Measurements from ENCODE around the gene RNGTT.

RNGTT gene

DNA sequence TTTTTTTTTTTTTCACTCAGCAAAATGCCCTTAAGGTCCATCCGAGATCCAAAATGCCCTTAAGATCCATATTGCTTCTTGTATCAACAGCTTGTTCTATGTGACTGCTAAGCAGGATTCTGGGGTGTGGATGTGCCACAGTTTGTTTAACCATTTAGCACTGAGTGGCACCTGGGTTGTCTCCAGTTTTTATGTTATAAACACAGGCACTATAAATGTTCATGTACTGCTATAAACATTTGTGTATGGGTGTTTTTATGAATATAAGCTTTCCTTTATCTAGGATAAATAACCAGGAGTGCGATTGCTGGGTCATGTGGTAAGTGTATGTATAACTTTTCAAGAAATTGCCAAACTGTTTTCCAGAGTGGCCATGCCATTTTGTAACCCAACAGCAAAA, 386.0 kb downstream of the RNGTT start:
- no peak for DNase-seq

GRCh38 chr6:88575536-88575935, 387.9 kb downstream of the RNGTT start:
- DNase-seq, result no peak

DNA sequence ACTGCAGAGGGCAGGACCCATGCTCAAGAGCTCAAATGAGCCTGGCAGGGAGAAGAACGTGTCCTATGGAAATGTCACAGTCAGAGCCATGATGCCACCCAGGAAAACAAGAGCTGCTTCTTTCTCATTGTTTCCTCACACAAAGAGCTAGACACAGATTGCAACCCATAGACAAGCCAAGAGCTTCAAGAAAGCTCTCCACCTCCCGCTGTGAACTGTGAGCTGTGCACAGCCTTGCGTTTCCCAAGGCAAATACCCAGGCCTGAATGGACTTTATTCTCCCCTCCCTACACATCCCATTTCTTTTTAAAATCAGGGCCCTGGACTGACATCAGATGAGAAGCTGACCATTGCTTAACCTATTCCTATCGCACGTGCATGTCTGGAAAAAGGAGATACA, 388.8 kb downstream of the RNGTT start:
- no peak for DNase-seq

DNA sequence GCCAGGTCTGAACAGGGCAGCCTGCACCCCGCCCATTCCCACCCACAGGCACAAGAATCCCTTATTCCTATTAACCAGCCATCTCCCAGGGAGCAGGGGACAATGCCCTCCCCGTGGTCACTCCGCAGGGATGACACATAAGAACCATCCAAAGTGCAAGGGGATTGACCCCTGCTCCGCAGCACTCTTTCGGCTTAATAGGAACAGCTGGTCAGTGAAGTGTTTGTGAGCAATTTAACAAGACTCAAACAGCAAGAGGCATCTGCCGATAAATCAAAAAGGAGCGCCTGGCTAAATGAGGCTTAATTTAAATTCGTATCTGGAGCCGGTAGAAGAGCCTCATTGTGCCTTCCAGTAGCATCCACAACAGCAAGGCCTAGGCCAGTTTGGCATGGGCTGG, 389.4 kb downstream of the RNGTT start:
- no peak for DNase-seq

DNA sequence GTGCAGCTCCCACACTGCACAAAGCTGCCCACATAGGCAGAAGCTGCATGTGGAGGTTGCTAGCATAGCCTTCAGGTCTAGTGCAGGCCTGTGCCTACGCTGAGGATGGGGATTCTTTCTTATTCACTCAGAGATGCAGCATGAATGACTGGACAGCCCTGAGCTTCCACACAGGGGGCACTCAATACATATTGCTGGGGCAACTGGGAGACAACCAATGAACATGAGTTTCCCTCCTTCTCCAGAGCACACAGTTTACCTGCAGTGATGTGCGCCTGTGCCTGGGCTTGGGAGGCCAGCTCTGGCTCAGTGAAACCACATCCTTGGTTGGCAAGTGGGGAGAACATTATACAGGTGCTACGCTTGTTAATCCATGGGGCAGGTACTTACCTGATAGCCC, 389.9 kb downstream of the RNGTT start:
- DNase-seq, result no peak

DNA sequence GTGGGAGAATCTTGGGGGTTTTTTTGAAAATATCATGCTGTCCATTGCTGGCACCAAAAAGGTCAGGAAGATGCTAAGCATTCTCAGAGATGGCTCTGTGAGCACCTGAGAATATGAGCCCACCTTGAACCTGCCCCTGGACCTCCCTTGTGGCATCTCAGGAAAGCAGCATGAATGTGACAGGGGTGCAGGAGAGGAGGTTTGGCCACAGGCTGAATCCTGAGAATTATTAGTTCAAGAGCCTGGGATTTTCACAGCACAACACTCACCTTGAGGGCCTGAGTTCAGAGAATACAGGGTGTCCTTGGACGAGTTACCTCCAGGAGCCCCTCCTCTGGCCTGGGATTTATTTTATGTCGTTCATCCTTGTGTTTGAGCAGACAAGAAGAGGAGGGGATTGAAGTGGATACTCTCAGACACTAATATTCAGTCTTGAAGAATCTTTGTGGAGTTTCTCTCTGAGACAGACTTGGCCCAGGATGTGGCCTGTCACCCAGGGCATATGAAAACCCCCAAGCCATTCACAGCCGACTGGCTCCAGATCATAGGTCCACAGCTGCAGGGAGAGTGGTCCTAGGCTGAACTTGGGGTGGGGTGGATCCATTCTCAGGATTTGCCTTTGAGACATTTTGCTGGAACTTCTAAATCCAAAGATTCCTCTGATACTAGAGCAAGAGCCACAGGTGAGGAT, 390.8 kb downstream of the RNGTT start:
- DNase-seq, result no peak

DNA sequence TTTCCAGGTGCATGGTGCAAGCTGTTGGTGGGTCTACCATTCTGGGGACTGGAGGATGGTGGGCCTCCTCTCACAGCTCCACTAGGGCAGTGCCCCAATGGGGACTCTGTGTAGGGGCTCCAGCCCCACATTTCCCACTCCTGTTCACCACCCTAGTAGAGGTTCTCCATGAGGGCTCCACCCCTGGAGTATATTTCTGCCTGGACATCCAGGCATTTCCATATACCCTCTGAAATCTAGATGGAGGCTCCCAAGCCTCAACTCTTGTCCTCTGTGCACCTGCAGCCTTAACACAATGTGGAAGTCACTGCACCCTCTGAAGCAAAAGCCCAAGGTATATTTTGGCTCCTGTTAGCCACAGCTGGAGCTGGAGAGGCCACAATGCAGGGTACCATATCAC, 393.5 kb downstream of the RNGTT start:
- DNase-seq, result no peak

GRCh38 chr6:88567696-88568095, 395.7 kb downstream of the RNGTT start:
- no peak for DNase-seq

- DNase-seq, result no peak
These were observed 396.5 kb downstream of the RNGTT start for GRCh38 chr6:88566746-88567534.

GRCh38 chr6:88565836-88566235, 397.6 kb downstream of the RNGTT start:
- DNase-seq, result no peak

GRCh38 chr6:88565409-88565811, 398.0 kb downstream of the RNGTT start:
- no peak for DNase-seq

DNA sequence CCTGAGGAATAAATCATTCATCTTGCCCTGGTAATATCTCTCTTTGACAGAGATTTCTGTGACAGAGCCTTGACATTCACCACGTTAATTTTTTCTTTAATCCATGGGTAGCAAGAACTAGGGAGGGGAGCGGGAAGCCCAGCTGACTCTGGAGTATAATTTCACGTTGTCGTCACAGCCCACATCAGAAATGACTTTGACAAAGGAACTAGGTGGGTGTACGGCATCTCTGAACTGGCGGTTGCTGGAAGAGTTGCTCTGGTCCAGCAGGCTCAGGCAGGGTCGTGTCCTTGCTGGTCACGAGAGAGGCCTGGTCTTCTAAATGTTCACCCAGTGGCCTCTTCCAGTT, 400.2 kb downstream of the RNGTT start:
- no peak for DNase-seq

DNA sequence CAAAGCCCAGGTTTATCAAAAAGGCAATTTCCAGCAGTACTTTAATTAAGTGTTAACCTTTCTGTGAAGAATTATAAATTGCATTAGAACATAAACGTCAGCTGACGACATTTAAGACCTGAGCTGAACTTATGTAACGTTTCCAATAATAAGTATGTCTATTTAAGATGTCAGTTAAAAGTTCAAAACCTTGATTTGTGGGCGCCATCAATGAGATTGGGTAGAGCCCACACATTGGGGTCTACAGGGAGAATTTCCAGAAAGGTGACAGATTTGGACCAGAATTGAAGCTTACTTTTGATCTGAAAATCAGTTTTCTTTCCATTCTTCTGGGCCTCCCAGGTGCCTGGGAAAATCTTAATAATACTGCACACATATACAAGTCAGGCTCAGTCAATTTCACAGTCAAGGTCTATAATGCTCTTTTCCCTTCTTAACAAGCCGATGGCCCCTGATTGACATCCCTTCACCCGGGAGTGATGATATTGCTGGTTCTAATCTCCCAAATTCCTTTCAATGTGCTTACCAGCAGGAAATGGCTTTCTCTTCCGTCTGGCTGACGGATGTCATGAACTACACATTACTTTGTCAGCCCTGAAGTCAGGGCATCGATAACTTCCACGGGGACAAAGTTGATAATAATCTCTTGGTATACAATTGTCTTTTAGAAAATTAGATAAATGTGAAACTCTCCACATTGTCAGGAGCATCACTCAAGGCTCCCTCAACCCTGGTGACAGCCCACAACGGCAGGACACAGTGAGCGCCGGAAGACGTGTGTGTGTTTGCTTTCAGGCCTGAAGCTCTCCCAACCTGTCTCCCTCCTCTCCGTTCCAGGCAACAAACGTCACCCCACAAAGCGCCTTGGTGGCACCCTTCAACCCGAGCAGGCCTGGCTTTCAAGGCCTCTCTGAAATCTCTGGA, 400.8 kb downstream of the RNGTT start:
- DNase-seq, result no peak

DNA sequence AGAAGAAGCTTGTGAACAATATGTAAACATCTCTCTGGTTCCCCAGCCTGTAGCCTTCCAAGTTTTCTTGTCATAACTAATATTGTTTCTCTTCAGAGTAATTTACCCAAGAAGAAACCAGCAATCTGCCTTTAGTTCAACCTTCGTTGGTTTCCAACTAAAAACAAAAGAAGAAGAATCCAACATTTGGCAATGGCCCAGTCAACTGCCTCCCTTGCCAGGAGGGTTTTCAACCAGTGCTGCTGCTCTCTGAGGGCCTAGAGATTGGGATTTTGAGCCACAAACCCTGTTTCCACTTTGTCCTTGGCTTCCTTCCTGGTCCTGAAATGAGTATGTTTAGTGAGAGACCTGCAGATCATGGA, 401.5 kb downstream of the RNGTT start:
- no peak for DNase-seq

DNA sequence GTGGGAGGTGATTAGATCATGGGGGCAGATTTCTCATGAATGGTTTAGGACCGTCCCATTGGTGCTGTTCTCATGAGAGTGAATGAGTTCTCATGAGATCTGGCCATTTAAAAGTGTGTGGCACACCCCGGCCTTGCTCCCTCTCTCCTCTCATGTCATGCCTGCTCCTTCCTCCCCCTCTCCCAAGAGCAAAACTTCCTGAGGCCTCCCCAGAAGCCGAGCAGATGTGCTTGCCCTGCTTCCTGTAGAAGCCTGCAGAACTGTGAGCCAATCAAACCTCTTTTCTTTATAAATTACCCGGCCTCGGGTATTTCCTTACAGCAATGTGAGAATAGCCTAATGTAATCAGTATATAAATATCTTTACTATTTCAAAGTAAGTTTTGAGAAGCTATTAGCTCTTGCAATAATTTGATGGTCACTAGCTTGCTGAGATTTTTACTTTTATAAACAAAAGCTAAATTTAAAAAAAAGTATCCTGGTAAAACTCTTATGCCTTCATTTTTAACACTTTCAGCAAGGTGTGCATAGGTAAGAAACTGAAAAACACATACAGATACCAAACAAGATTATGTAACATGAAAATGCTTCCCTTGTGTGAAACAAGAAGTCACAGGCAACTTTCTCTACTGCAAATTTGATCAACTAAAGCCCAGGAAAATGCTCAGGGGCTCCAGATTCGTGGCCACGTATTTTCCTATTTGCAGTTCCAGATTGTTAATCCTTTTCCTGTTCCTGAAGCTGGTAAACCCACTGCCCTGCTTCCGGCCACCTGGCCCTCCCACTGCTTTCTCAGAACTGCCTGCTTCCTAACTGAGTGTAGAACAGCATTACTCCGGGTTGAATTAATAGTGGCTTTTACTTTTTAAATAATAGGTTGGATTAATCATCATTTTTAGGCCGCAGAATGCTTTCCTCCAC, 402.1 kb downstream of the RNGTT start:
- no peak for DNase-seq

Data from stimulated activated CD4-positive, alpha-beta T cell treated with anti-CD3 and anti-CD28 coated beads, Interleukin-4, amount 100 ng/mL, for 24 hours (primary cell).